Thyroid gland (tissue), 4 donors: ENCODE measurements around the gene PANX1. TPM values are rescaled to one million over a fixed set of nuclear protein-coding genes. Genes with fewer than 3 reads are reported as not detected.

Source experiments
- DNase-seq, 2 donors: peaks; one replicate each; pipeline ENCODE4 v3.0.0-alpha.2; 2019
- H3K27ac ChIP-seq, 3 donors: fragments of 200-600 bp; sonication (generic); 1 replicate in 2 of 3; 2 replicates in 1 of 3; pipeline ENCODE4 v1.5.1; 2016 to 2019; ENCODE audit warnings: mild to moderate bottlenecking in 1 of 3, moderate library complexity in 1 of 3
- H3K27me3 ChIP-seq: fragments of 200-600 bp; sonication (generic); one replicate; pipeline ENCODE4 v1.5.1; 2019
- H3K36me3 ChIP-seq, 2 donors: fragments of 200-600 bp; sonication (generic); one replicate each; pipeline ENCODE4 v1.5.1; 2016 to 2019
- H3K4me1 ChIP-seq, 2 donors: fragments of 200-600 bp; sonication (generic); one replicate each; pipeline ENCODE4 v1.5.1; 2017 to 2019
- H3K4me3 ChIP-seq, 3 donors: fragments of 200-600 bp; sonication (generic); replicated peaks in 1 of 3; 1 replicate in 2 of 3; 2 replicates in 1 of 3; pipeline ENCODE4 v1.5.1; 2016; ENCODE audit warnings: mild to moderate bottlenecking in 1 of 3
- H3K9me3 ChIP-seq: fragments of 200-600 bp; sonication (generic); one replicate; pipeline ENCODE4 v1.5.1; 2017
- POLR2A ChIP-seq, 2 donors: fragments of 450-650 bp; IDR thresholded peaks; one replicate each; pipeline ENCODE4 v1.6.1; 2017; ENCODE audit warnings: antibody characterized with exemption in 2 of 2, mild to moderate bottlenecking in 2 of 2, moderate library complexity in 1 of 2
- WGBS, 2 donors: methylation state at CpG; one replicate each; pipeline ENCODE4 v1.1.5; 2017; 5-methylcytosine and 5-hydroxymethylcytosine counted together
- intact Hi-C: fragments of 100-400 bp; cut with DNase I; formaldehyde crosslinking; loops from one replicate; pipeline ENCODE4 v1.15.1; 2023
- total RNA-seq, 4 donors: library from RNA; depleted of rRNA; stranded (reverse); fragments of >200 nt; gene quantifications; one replicate each; pipeline ENCODE4 v1.2.3, GENCODE V29; 2016
- TF ChIP-seq, protein P1 (sequence below), 6 experiments: fragments of 200-600 bp in 3 of 6; fragments of 450-650 bp in 3 of 6; sonication (generic) in 3 of 6; IDR thresholded peaks; one replicate each; pipeline ENCODE4 v1.5.1; 2016 to 2019; ENCODE audit warnings: antibody characterized with exemption in 6 of 6, mild to moderate bottlenecking in 2 of 6, inconsistent platforms in 1 of 6, moderate library complexity in 1 of 6

The PANX1 gene
- total RNA-seq, 4 donors from 2014 or later: 18.4 to 21.7 (median 19.1) TPM

- Histone ChIP-seq H3K4me3 (no peak overlapping the region), H3K27ac (no peak overlapping the region), H3K27me3 (no peaks in the 10 kb centered on the region), H3K36me3 (no peaks in the 10 kb centered on the region), H3K9me3 (no peaks in the 10 kb centered on the region), H3K4me1 (peaks cover 0 to 4% of the 10 kb centered on the region in 2 donors)
- no peak for DNase-seq
- intact Hi-C loops: loop anchor here (5.0 to 10.0 kb wide), 2 partner anchors 254 to 326 kb away; no protein-coding TSS in a partner anchor
- no peak for TF ChIP-seq POLR2A (IDR thresholded peaks at IDR 0.05)
- TF ChIP-seq, protein P1, sequence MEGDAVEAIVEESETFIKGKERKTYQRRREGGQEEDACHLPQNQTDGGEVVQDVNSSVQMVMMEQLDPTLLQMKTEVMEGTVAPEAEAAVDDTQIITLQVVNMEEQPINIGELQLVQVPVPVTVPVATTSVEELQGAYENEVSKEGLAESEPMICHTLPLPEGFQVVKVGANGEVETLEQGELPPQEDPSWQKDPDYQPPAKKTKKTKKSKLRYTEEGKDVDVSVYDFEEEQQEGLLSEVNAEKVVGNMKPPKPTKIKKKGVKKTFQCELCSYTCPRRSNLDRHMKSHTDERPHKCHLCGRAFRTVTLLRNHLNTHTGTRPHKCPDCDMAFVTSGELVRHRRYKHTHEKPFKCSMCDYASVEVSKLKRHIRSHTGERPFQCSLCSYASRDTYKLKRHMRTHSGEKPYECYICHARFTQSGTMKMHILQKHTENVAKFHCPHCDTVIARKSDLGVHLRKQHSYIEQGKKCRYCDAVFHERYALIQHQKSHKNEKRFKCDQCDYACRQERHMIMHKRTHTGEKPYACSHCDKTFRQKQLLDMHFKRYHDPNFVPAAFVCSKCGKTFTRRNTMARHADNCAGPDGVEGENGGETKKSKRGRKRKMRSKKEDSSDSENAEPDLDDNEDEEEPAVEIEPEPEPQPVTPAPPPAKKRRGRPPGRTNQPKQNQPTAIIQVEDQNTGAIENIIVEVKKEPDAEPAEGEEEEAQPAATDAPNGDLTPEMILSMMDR (IDR thresholded peaks at IDR 0.05): no peak
These were observed 42.3 kb downstream of the PANX1 start for GRCh38 chr11:94170953-94171352.

- Histone ChIP-seq H3K9me3 (no peaks in the 10 kb centered on the region), H3K36me3 (no peaks in the 10 kb centered on the region), H3K4me1 (peaks cover 0 to 4% of the 10 kb centered on the region in 2 donors), H3K4me3 (no peak overlapping the region), H3K27me3 (no peaks in the 10 kb centered on the region), H3K27ac (no peak overlapping the region)
- intact Hi-C loops: loop anchor here (5.0 to 10.0 kb wide), 2 partner anchors 253 to 325 kb away; no protein-coding TSS in a partner anchor
- 53% methylated on average over 8 of the region's 8 CpGs for WGBS, 2 donors
- TF ChIP-seq, protein P1 (IDR thresholded peaks at IDR 0.05): peak; percentile 45 to 78 (median 62)
- TF ChIP-seq POLR2A (IDR thresholded peaks at IDR 0.05): no peak
- peak; percentile 67 to 69 for DNase-seq
These were observed 43.2 kb downstream of the PANX1 start for GRCh38 chr11:94171693-94172440.

- Histone ChIP-seq H3K4me3 (no peak overlapping the region), H3K27ac (no peak overlapping the region), H3K9me3 (no peaks in the 10 kb centered on the region), H3K36me3 (peaks cover 0 to 6% of the 10 kb centered on the region in 2 donors), H3K4me1 (peaks cover 0 to 4% of the 10 kb centered on the region in 2 donors), H3K27me3 (no peaks in the 10 kb centered on the region)
- TF ChIP-seq, protein P1 (IDR thresholded peaks at IDR 0.05): no peak
- TF ChIP-seq POLR2A (IDR thresholded peaks at IDR 0.05): no peak
- DNase-seq: no peak
- intact Hi-C loops: loop anchor here (10.0 kb wide), 1 partner anchor 249 kb away; no protein-coding TSS in a partner anchor
- 83 to 87% methylated on average over 2 of the region's 2 CpGs for WGBS, 2 donors
These were observed 46.9 kb downstream of the PANX1 start for GRCh38 chr11:94175535-94175934.

- Histone ChIP-seq H3K27me3 (no peaks in the 10 kb centered on the region), H3K36me3 (peaks cover 0 to 14% of the 10 kb centered on the region in 2 donors), H3K27ac (no peak overlapping the region), H3K4me3 (no peak overlapping the region), H3K9me3 (no peaks in the 10 kb centered on the region), H3K4me1 (peaks cover 7 to 11% of the 10 kb centered on the region in 2 donors)
- 96 to 99% methylated on average over 11 of the region's 11 CpGs for WGBS, 2 donors
- no peak for DNase-seq
- TF ChIP-seq, protein P1 (IDR thresholded peaks at IDR 0.05): no peak
- TF ChIP-seq POLR2A (IDR thresholded peaks at IDR 0.05): no peak
- intact Hi-C loops: loop anchor here (10.0 kb wide), 1 partner anchor 246 kb away; no protein-coding TSS in a partner anchor
These were observed 49.7 kb downstream of the PANX1 start for GRCh38 chr11:94178331-94178730.

- intact Hi-C loops: loop anchor here (10.0 kb wide), 1 partner anchor 245 kb away; no protein-coding TSS in a partner anchor
- Histone ChIP-seq H3K36me3 (peaks cover 0 to 14% of the 10 kb centered on the region in 2 donors), H3K27ac (no peak overlapping the region), H3K4me3 (no peak overlapping the region), H3K27me3 (no peaks in the 10 kb centered on the region), H3K9me3 (no peaks in the 10 kb centered on the region), H3K4me1 (peaks cover 13 to 21% of the 10 kb centered on the region in 2 donors)
- WGBS, 2 donors: 94 to 95% methylated on average over 12 of the region's 12 CpGs
- no peak for DNase-seq
- TF ChIP-seq POLR2A (IDR thresholded peaks at IDR 0.05): no peak
- TF ChIP-seq, protein P1 (IDR thresholded peaks at IDR 0.05): no peak
These were observed 51.1 kb downstream of the PANX1 start for GRCh38 chr11:94179696-94180095.
